Thyroid gland (tissue), 4 donors: Measurements from ENCODE around the gene NAA16.

Experiments used
- POLR2A ChIP-seq, 2 donors: fragments of 450-650 bp; IDR thresholded peaks; one replicate each; pipeline ENCODE4 v1.6.1; 2017; ENCODE audit warnings: antibody characterized with exemption in 2 of 2, mild to moderate bottlenecking in 2 of 2, moderate library complexity in 1 of 2
- TF ChIP-seq, protein P1 (sequence below), 6 experiments: fragments of 200-600 bp in 3 of 6; fragments of 450-650 bp in 3 of 6; sonication (generic) in 3 of 6; IDR thresholded peaks; one replicate each; pipeline ENCODE4 v1.5.1; 2016 to 2019; ENCODE audit warnings: antibody characterized with exemption in 6 of 6, mild to moderate bottlenecking in 2 of 6, inconsistent platforms in 1 of 6, moderate library complexity in 1 of 6

DNA sequence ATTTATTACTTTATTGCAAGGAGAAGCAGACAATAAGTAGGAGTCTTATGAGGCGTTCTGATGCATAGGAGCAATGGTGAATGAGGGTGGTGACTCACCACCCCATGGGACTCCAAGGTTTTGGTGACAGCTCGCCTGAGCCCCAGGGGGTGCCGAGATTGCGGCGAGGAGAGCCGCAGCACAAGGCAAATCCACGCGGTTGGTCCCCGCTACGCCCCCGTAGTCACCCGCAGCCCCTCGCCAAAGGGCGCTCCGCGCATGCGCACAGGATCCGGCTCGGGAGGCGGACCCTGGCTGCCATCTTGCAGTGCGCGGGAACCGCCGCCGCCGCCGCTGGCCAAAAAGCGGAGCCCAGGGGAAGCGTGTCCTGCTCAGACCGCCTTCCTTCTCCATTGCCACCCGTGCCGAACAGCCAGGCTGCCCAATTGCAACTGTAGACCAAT lies at the start of gene NAA16:
- TF ChIP-seq, protein P1, sequence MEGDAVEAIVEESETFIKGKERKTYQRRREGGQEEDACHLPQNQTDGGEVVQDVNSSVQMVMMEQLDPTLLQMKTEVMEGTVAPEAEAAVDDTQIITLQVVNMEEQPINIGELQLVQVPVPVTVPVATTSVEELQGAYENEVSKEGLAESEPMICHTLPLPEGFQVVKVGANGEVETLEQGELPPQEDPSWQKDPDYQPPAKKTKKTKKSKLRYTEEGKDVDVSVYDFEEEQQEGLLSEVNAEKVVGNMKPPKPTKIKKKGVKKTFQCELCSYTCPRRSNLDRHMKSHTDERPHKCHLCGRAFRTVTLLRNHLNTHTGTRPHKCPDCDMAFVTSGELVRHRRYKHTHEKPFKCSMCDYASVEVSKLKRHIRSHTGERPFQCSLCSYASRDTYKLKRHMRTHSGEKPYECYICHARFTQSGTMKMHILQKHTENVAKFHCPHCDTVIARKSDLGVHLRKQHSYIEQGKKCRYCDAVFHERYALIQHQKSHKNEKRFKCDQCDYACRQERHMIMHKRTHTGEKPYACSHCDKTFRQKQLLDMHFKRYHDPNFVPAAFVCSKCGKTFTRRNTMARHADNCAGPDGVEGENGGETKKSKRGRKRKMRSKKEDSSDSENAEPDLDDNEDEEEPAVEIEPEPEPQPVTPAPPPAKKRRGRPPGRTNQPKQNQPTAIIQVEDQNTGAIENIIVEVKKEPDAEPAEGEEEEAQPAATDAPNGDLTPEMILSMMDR (IDR thresholded peaks at IDR 0.05), result peak in 1 of 6 experiments; percentile 17
- peak; percentile 34 to 84 for TF ChIP-seq POLR2A (IDR thresholded peaks at IDR 0.05)
